Measurements from ENCODE around the gene DNMBP.

DNA sequence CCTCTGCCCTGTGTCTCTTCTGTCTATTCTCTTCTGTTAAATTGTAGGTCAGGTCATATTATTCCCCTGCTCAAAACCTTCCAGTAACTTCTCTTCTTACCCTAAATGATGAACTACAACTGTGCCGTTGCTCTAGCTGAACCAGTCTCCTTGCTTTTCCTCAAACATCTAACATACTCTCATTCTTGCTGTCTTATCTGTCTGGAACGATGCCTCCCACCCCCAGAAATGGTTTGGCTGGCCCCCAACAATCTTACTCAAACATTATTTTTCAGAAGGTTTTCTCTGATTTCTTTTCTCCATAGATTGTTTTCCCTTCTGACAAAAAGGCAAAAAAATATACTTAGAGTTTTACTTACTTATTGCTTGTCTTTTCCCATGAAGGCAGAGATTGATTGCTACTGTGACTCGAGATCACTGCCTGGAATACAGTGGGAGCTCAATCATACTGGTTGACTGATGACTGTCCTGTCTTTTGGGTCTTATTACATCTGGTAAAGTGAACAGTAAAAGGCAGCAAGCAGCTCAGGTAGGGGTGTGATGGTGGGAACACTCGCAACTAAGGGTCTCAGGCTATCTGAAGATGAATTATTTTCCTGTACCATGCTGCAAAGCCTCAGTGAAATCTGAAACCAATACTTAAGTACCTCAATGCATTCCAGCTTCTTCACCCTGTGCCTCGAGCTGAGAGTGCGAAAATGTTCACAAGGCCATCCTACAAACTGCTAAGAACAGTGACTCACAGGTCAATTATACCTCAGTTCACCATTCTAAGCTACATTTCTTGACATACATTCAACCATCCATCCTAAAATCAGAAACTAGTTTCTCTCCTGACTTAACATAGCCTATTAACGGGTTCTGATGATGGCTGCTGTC is 67.6 kb downstream of the DNMBP start:
- TF ChIP-seq, protein P1, sequence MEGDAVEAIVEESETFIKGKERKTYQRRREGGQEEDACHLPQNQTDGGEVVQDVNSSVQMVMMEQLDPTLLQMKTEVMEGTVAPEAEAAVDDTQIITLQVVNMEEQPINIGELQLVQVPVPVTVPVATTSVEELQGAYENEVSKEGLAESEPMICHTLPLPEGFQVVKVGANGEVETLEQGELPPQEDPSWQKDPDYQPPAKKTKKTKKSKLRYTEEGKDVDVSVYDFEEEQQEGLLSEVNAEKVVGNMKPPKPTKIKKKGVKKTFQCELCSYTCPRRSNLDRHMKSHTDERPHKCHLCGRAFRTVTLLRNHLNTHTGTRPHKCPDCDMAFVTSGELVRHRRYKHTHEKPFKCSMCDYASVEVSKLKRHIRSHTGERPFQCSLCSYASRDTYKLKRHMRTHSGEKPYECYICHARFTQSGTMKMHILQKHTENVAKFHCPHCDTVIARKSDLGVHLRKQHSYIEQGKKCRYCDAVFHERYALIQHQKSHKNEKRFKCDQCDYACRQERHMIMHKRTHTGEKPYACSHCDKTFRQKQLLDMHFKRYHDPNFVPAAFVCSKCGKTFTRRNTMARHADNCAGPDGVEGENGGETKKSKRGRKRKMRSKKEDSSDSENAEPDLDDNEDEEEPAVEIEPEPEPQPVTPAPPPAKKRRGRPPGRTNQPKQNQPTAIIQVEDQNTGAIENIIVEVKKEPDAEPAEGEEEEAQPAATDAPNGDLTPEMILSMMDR (IDR thresholded peaks at IDR 0.05; ENCODE audit: low read length): no peak
- TF ChIP-seq EZH2 (optimal IDR thresholded peaks at IDR 0.05; ENCODE audit: low read depth, low read length) (no peak), EZH2phosphoT487 (IDR thresholded peaks at IDR 0.05; ENCODE audit: low read length) (no peak)
